Effector CD8-positive, alpha-beta T cell (primary cell): ENCODE results near the gene ALOX12B.

Source experiments
- DNase-seq: peaks from one replicate; lab custom pipeline; 2025; lab: John Stamatoyannopoulos, UW
- total RNA-seq, 4 experiments: gene quantifications; one replicate each; lab custom pipeline; 2026; lab: John Stamatoyannopoulos, UW

Gene ALOX12B
- 0 to 0.35 (median 0.06) reads per million in 4 experiments for total RNA-seq

GRCh38 chr17:8087075-8087951 is at the start of gene ALOX12B:
Gene ALOX12B, minus strand, starts transcription at chr17:8087716. Its CDS starts 274 bp downstream, at chr17:8087442.
- DNase-seq = no peak

GRCh38 chr17:8133941-8134340 is 46.4 kb upstream of the ALOX12B start:
- DNase-seq = no peak

- DNase-seq = no peak
These were observed 45.9 kb upstream of the ALOX12B start for GRCh38 chr17:8133399-8133798.

GRCh38 chr17:8131844-8132441 is 44.4 kb upstream of the ALOX12B start:
- no peak for DNase-seq

- no peak for DNase-seq
These were observed 40.7 kb upstream of the ALOX12B start for GRCh38 chr17:8128125-8128784.

GRCh38 chr17:8126491-8127066 is 39.1 kb upstream of the ALOX12B start:
- DNase-seq = no peak

GRCh38 chr17:8125947-8126490 is 38.5 kb upstream of the ALOX12B start:
- no peak for DNase-seq

GRCh38 chr17:8125154-8125946 is 37.8 kb upstream of the ALOX12B start:
- peak; percentile 87 for DNase-seq

- no peak for DNase-seq
These were observed 37.0 kb upstream of the ALOX12B start for GRCh38 chr17:8124350-8125153.

- DNase-seq = no peak
These were observed 36.3 kb upstream of the ALOX12B start, which contains the start of gene HES7 for GRCh38 chr17:8123695-8124349. Gene HES7, minus strand, starts transcription at chr17:8124106. Its CDS starts 22 bp downstream, at chr17:8124084.

GRCh38 chr17:8122924-8123694 is 35.6 kb upstream of the ALOX12B start:
- DNase-seq = no peak

- DNase-seq = no peak
These were observed 35.0 kb upstream of the ALOX12B start for GRCh38 chr17:8122422-8122923.

- DNase-seq = no peak
These were observed 34.3 kb upstream of the ALOX12B start for GRCh38 chr17:8121681-8122421.

GRCh38 chr17:8121407-8121680 is 33.8 kb upstream of the ALOX12B start:
- DNase-seq = no peak

GRCh38 chr17:8120520-8121406 is 33.2 kb upstream of the ALOX12B start:
- peak; percentile 45 for DNase-seq

GRCh38 chr17:8119581-8120519 is 32.3 kb upstream of the ALOX12B start:
- DNase-seq = peak; percentile 68
